CD14-positive monocyte (primary cell): ENCODE measurements around the gene TGDS. TPM values are rescaled to one million over a fixed set of nuclear protein-coding genes. Genes with fewer than 3 reads are reported as not detected.

Source experiments
- DNase-seq, 3 donors: peaks; one replicate each; pipeline ENCODE4 v3.0.0-alpha.2; 2011 to 2022
- H2AFZ ChIP-seq: 2 replicates; pipeline ENCODE4 v1.6.0; 2012; ENCODE audit warnings: mild to moderate bottlenecking, low read depth, low read length, inconsistent platforms; ENCODE audit not compliant: insufficient read depth, poor library complexity, severe bottlenecking
- H3K27ac ChIP-seq, 2 donors: 1 replicate in 1 of 2; 2 replicates in 1 of 2; pipeline ENCODE4 v1.5.1; 2012 to 2013; ENCODE audit warnings: low read length in 2 of 2, control low read depth in 1 of 2, inconsistent platforms in 1 of 2, low read depth in 1 of 2, mild to moderate bottlenecking in 1 of 2
- H3K27me3 ChIP-seq, 2 donors: one replicate each; pipeline versions ENCODE4 v1.6.0 to v1.6.1; 2011 to 2013; ENCODE audit warnings: low read length in 2 of 2; ENCODE audit not compliant: control insufficient read depth in 2 of 2, insufficient read depth in 2 of 2
- H3K36me3 ChIP-seq, 2 donors: replicated peaks in 1 of 2; 1 replicate in 1 of 2; 2 replicates in 1 of 2; pipeline versions ENCODE4 v1.5.1 to v1.6.1; 2012 to 2013; ENCODE audit warnings: low read length in 2 of 2, control low read depth in 1 of 2, inconsistent platforms in 1 of 2, mild to moderate bottlenecking in 1 of 2; ENCODE audit not compliant: insufficient read depth in 2 of 2, control insufficient read depth in 1 of 2
- H3K4me1 ChIP-seq, 2 donors: 1 replicate in 1 of 2; 2 replicates in 1 of 2; pipeline versions ENCODE4 v1.5.1 to v1.6.1; 2012 to 2013; ENCODE audit warnings: low read length in 2 of 2, control low read depth in 1 of 2, inconsistent platforms in 1 of 2, mild to moderate bottlenecking in 1 of 2, moderate library complexity in 1 of 2; ENCODE audit not compliant: insufficient read depth in 2 of 2, control insufficient read depth in 1 of 2
- H3K4me2 ChIP-seq: replicated peaks from 2 replicates; pipeline ENCODE3; 2012; ENCODE audit warnings: low read length, moderate library complexity, mild to moderate bottlenecking; ENCODE audit not compliant: poor library complexity, severe bottlenecking; ENCODE audit errors: extremely low read depth
- H3K4me3 ChIP-seq, 3 experiments: fragments of 200-600 bp in 1 of 3; sonication (generic) in 1 of 3; replicated peaks in 1 of 3; 1 replicate in 2 of 3; 2 replicates in 1 of 3; pipeline ENCODE4 v1.5.1; 2011 to 2013; ENCODE audit warnings: low read length in 3 of 3, mild to moderate bottlenecking in 3 of 3, control low read depth in 2 of 3, low read depth in 2 of 3, inconsistent platforms in 1 of 3, moderate library complexity in 1 of 3
- H3K79me2 ChIP-seq: 2 replicates; pipeline ENCODE4 v1.6.0; 2012; ENCODE audit warnings: mild to moderate bottlenecking, control low read depth, inconsistent platforms, low read length, moderate library complexity; ENCODE audit not compliant: insufficient read depth
- H3K9ac ChIP-seq: 2 replicates; pipeline ENCODE4 v1.6.0; 2017; ENCODE audit warnings: low read length, mild to moderate bottlenecking; ENCODE audit not compliant: insufficient read depth, poor library complexity, severe bottlenecking
- H3K9me3 ChIP-seq, 2 donors: replicated peaks in 1 of 2; 1 replicate in 1 of 2; 2 replicates in 1 of 2; pipeline versions ENCODE4 v1.5.1 to v1.6.1; 2012 to 2013; ENCODE audit warnings: low read length in 2 of 2, control low read depth in 1 of 2; ENCODE audit not compliant: control insufficient read depth in 1 of 2, insufficient read depth in 1 of 2
- H4K20me1 ChIP-seq: 2 replicates; pipeline ENCODE4 v1.6.0; 2012; ENCODE audit warnings: mild to moderate bottlenecking, low read length, control low read depth, moderate library complexity; ENCODE audit not compliant: insufficient read depth
- H3K27ac Mint-ChIP-seq, 7 donors: one replicate each; pipeline ENCODE4 v1.8.0; 2020; ENCODE audit warnings: mild to moderate bottlenecking in 7 of 7, mixed read lengths in 7 of 7, moderate library complexity in 6 of 7, inconsistent platforms in 2 of 7
- H3K27me3 Mint-ChIP-seq, 3 donors: one replicate each; pipeline ENCODE4 v1.8.0; 2021 to 2022; ENCODE audit warnings: low read depth in 3 of 3, mild to moderate bottlenecking in 3 of 3, mixed read lengths in 3 of 3, moderate library complexity in 3 of 3, inconsistent platforms in 1 of 3
- H3K36me3 Mint-ChIP-seq, 2 donors: one replicate each; pipeline ENCODE4 v1.8.0; 2020; ENCODE audit warnings: mixed read lengths in 2 of 2, inconsistent platforms in 1 of 2, mild to moderate bottlenecking in 1 of 2
- H3K4me1 Mint-ChIP-seq: one replicate; pipeline ENCODE4 v1.8.0; 2020; ENCODE audit warnings: mild to moderate bottlenecking, mixed read lengths
- H3K4me3 Mint-ChIP-seq, 2 donors: one replicate each; pipeline ENCODE4 v1.8.0; 2020; ENCODE audit warnings: mild to moderate bottlenecking in 2 of 2, mixed read lengths in 2 of 2, moderate library complexity in 1 of 2
- H3K9me3 Mint-ChIP-seq, 7 donors: one replicate each; pipeline ENCODE4 v1.8.0; 2020 to 2022; ENCODE audit warnings: mixed read lengths in 7 of 7, mild to moderate bottlenecking in 6 of 7, moderate library complexity in 6 of 7, inconsistent platforms in 2 of 7
- WGBS: methylation state at CpG from one replicate; pipeline ENCODE4 v1.1.5; 2013; ENCODE audit warnings: missing lambda C conversion rate; ENCODE audit not compliant: insufficient coverage; 5-methylcytosine and 5-hydroxymethylcytosine counted together
- intact Hi-C, 2 donors: fragments of 100-400 bp; cut with micrococcal nuclease; formaldehyde crosslinking; loops; one replicate each; pipeline versions ENCODE4 v1.15.0 to v1.15.1; 2023
- polyA plus RNA-seq, 3 donors: library from polyadenylated mRNA; depleted of rRNA in 1 of 3; unstranded in 2 of 3; stranded (reverse) in 1 of 3; fragments of 300-500 nt in 2 of 3; fragments of >200 nt in 1 of 3; fragmentation: Illumina TruSeq in 2 of 3; gene quantifications; 1 replicate in 2 of 3; 2 replicates in 1 of 3; pipeline ENCODE4 v1.2.3, GENCODE V29; 2012 to 2021
- TF ChIP-seq, protein P1 (sequence below): fragments of 200-600 bp; IDR thresholded peaks from one replicate; pipeline ENCODE4 v1.8.0; 2022; ENCODE audit warnings: antibody characterized with exemption, mild to moderate bottlenecking

Gene TGDS
- polyA plus RNA-seq, 3 donors: 5.2 to 6.8 (median 5.6) TPM

DNA sequence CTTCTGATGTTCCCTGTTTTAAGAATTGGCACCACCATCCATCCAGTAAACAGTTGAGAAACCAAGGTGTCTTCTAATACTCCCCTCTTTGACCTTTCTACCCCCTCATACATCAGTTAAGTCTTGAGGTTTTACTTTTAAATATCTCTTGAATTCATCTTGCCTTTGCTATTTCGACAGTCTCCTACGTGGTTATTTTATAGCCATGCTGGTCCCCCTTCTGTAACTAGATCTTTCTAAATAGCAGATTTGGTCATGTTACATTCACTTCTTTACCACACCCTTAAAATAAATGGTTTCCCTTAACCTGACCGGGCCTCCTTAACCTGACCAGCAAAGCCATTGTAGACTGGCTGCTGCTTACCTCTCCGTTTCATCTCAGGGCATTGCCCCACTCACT is 11.1 kb upstream of the TGDS start:
- TF ChIP-seq, protein P1, sequence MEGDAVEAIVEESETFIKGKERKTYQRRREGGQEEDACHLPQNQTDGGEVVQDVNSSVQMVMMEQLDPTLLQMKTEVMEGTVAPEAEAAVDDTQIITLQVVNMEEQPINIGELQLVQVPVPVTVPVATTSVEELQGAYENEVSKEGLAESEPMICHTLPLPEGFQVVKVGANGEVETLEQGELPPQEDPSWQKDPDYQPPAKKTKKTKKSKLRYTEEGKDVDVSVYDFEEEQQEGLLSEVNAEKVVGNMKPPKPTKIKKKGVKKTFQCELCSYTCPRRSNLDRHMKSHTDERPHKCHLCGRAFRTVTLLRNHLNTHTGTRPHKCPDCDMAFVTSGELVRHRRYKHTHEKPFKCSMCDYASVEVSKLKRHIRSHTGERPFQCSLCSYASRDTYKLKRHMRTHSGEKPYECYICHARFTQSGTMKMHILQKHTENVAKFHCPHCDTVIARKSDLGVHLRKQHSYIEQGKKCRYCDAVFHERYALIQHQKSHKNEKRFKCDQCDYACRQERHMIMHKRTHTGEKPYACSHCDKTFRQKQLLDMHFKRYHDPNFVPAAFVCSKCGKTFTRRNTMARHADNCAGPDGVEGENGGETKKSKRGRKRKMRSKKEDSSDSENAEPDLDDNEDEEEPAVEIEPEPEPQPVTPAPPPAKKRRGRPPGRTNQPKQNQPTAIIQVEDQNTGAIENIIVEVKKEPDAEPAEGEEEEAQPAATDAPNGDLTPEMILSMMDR: no peak
- Histone ChIP-seq H3K27ac (no peak overlapping the region), H3K4me3 (no peak overlapping the region), H3K4me2 (no peak overlapping the region), H3K9ac (no peak overlapping the region), H2AFZ (no peak overlapping the region), H3K36me3 (peaks cover 25 to 62% of the 10 kb centered on the region in 2 donors), H3K27me3 (no peaks in the 10 kb centered on the region), H4K20me1 (no peaks in the 10 kb centered on the region), H3K79me2 (peaks cover 18% of the 10 kb centered on the region), H3K4me1 (peaks cover 6 to 13% of the 10 kb centered on the region in 2 donors), H3K9me3 (no peaks in the 10 kb centered on the region)
- Mint-ChIP-seq H3K4me3 (no peak overlapping the region), H3K9me3 (no peaks in the 10 kb centered on the region), H3K4me1 (peaks cover 7% of the 10 kb centered on the region), H3K27me3 (no peaks in the 10 kb centered on the region), H3K27ac (peak overlapping the region in 1 of 7 donors; percentile 76), H3K36me3 (peaks cover 29 to 33% of the 10 kb centered on the region in 2 donors)
- intact Hi-C loops: no loop called here
- DNase-seq: no peak
- WGBS: 96% methylated on average over 4 of the region's 4 CpGs

DNA sequence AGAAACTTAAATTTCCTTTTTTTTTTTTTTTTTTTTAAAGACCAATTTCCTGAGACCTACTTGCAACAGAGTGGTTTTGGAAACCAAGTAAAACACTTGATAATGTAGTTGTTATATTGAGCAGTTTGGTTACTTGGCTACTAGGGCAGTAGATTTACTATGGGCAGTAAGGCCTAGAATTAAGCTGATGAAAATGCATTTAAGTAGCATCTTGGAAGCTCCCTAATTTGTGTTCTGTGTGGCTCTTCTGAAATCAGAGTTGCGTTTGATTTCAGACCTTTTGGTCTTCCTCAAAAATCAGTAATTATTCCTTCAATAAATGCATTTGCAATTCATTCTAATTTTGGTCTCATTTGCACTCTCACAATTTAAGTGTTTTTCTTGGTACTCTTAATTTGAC is 6.5 kb upstream of the TGDS start:
- no peaks in the 10 kb centered on the region for H4K20me1 ChIP-seq
- peaks cover 11% of the 10 kb centered on the region for H3K4me1 Mint-ChIP-seq
- H3K4me3 ChIP-seq: peak overlapping the region; percentile 61 to 89 (median 65)
- no peak overlapping the region for H3K27ac Mint-ChIP-seq
- H3K27ac ChIP-seq: peak overlapping the region in 1 of 2 donors; percentile 49
- H3K27me3 ChIP-seq: no peaks in the 10 kb centered on the region
- H3K36me3 Mint-ChIP-seq: peaks cover 11 to 18% of the 10 kb centered on the region in 2 donors
- H3K36me3 ChIP-seq: peaks cover 12 to 23% of the 10 kb centered on the region in 2 donors
- H3K9me3 ChIP-seq: no peaks in the 10 kb centered on the region
- peak overlapping the region; percentile 74 for H3K9ac ChIP-seq
- H3K4me2 ChIP-seq: peak overlapping the region; percentile 97
- H3K79me2 ChIP-seq: peaks cover 19% of the 10 kb centered on the region
- peak overlapping the region; percentile 98 for H2AFZ ChIP-seq
- H3K27me3 Mint-ChIP-seq: peaks cover 0 to 5% (median 3%) of the 10 kb centered on the region in 3 donors
- intact Hi-C loops: no loop called here
- peaks cover 1 to 9% (median 4%) of the 10 kb centered on the region in 7 donors for H3K9me3 Mint-ChIP-seq
- no peak for DNase-seq
- H3K4me3 Mint-ChIP-seq: peak overlapping the region; percentile 80 to 89
- peaks cover 11 to 23% of the 10 kb centered on the region in 2 donors for H3K4me1 ChIP-seq
- TF ChIP-seq, protein P1: no peak
- no CpG with 5 or more reads among the region's 1 CpG for WGBS
